ENCODE measurements around the gene PTAFR.
A peak's percentile ranks its signal among the peaks of the same experiment; 100 is the strongest.

The PTAFR gene, protein sequence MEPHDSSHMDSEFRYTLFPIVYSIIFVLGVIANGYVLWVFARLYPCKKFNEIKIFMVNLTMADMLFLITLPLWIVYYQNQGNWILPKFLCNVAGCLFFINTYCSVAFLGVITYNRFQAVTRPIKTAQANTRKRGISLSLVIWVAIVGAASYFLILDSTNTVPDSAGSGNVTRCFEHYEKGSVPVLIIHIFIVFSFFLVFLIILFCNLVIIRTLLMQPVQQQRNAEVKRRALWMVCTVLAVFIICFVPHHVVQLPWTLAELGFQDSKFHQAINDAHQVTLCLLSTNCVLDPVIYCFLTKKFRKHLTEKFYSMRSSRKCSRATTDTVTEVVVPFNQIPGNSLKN

GRCh38 chr1:28176492-28177470 lies at the start of gene PTAFR:
Gene PTAFR (minus strand): TSS chr1:28176690. CDS start chr1:28151021, 25,669 bp downstream.
- DNase-seq, result no peak

DNA sequence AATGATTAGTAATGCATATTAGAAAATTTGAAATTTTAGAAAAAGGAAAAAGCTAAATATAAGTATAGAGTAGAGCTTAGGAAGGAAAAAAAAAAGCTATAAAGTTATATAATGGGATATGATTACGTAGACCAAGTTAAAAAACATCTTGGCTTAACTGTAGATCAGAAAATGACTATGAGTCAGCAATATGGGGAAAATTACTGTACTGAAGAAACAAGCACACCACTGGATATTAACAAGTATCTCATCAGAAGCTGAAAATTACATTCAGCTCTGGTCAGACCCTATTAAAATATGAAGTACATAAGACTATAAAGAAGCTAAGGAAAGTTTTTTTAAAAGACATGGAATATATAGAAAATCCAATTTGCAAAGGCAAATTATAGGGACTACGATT lies 36.8 kb upstream of the PTAFR start:
- no peak for DNase-seq

DNA sequence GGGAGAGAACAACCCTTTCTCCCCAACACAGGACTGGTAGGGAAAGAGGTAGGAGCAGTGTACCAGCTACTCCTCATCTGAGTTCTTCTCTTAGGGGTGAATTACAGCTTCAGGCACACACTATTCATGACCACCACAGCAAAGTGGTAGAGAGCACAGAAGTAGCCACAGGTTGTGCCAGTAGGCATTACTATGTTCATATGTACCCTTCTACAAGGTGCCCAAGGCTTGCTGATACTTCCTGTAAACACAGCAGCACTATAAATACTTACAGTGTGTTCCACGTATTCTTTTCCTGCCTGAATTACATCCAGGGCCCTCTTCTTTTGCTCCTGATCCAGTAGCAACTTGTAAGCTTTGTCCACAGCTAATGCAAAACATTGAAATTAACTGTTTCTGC lies 33.2 kb upstream of the PTAFR start:
- no peak for DNase-seq

DNA sequence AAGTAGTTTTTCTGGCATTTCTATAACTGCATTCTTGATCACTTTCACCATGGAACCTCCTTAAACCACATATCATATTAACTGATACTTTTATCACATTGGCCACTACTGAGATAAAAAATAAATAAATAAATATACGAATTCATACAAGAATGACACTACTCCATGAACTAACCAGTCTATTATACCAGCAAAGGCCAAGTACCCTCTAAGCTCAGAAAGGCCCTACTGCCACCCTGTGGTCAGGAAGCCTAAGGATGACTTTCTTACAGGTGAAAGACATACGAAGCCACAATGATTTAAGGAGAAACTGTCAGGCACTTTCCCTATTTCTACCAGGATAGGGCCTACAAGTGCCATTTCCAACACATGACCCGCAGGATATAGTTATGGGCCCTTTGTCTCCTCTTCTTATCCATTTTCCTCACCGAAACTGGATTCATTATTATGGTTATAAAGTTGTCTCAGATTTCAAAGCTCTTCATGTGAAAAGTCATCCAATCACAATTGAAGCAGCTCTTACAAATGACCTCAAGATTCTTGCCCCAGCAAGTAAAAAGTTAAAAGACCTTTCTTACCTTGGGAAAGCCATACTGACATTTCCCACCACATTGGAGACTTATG lies 32.4 kb upstream of the PTAFR start:
- peak; percentile 46 for DNase-seq

DNA sequence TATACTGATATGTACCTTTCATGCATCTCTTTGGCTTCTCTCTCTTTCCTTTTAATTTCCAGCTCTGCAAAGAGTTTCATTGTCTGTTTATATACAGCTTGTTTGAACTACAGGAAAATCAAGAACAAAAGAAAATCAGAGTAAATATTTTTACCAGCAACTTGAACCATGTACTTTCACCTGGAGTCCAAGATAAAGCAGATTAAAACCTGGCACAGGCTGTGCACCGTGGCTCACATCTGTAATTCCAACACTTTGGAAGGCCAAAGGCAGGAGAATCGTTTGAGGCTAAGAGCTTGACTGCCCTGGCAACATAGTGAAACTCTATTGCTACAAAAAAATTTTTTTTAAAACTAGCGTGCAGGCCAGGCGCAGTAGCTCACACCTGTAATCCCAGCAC lies 28.8 kb upstream of the PTAFR start:
- no peak for DNase-seq

GRCh38 chr1:28200234-28200873 lies 23.9 kb upstream of the PTAFR start:
- DNase-seq, result no peak

- DNase-seq, result no peak
Observed at GRCh38 chr1:28199328-28200233, 23.1 kb upstream of the PTAFR start.

GRCh38 chr1:28197682-28198415 lies 21.4 kb upstream of the PTAFR start:
- DNase-seq, result no peak

DNA sequence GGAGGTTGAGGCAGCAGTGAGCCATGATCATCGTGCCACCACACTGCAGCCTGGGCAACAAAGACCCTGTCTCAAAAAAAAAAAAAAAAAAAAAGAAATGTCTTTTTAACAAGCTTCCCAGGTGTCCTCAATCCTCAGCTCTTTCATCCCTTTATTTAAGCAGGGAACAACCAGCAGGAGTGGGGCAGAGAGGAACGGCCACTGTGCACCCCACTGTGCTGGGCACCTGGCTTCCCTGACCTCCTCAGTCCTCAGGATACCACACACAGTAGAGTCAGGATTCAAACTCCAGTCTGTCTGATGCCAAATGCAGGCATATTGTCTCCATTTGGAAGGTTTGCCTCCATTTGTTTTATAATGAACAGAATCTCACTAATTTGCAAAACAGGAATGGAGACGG lies 19.8 kb upstream of the PTAFR start:
- DNase-seq, result no peak

- DNase-seq, result no peak
Observed at GRCh38 chr1:28195780-28196179, 19.3 kb upstream of the PTAFR start.

GRCh38 chr1:28194326-28195035 lies 18.0 kb upstream of the PTAFR start:
- no peak for DNase-seq

DNA sequence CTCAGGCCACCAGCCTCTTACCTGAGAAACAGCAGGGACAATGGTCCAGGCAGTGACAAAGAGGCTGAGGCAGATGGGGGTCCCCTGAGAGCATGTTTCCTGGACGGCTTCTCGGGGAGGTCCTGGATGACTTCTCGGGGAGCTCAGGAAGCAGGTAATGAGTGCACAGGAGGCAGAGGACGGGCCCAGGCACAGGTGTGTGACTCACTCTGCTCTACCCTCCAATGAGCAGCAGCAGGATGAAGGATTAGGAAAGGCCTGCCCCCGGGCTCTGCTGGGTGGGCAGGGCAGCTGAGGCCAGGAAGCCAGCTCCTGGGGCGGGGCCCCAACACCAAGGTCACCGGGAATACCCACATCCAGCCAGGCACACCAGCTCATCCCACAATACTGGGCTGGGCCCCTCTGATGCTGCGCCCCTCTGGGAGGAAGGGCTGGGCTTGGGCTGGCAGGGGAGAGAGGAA lies 17.2 kb upstream of the PTAFR start:
- DNase-seq, result no peak

GRCh38 chr1:28190996-28191645 lies 14.6 kb upstream of the PTAFR start:
- no peak for DNase-seq

GRCh38 chr1:28190337-28190979 lies 14.0 kb upstream of the PTAFR start:
- DNase-seq, result no peak

DNA sequence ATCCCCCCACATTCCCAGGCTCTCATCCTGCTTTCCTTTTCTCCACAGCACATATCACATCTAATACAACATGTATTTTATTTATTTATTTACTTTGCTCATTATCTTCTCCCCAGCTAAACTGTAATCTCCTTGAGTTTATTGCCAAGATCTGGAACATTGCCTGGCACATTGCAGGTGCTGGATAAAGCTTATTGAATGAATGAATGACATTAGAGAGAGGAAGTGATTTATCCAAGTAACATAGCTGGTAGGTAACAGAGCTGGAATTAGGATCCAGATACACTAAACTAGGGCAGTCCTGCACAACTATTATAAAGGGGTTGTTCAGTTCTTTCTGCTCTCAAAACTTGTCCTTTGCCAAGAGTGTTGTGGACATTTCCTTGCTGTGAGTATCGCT lies 8.6 kb upstream of the PTAFR start:
- DNase-seq, result no peak

DNA sequence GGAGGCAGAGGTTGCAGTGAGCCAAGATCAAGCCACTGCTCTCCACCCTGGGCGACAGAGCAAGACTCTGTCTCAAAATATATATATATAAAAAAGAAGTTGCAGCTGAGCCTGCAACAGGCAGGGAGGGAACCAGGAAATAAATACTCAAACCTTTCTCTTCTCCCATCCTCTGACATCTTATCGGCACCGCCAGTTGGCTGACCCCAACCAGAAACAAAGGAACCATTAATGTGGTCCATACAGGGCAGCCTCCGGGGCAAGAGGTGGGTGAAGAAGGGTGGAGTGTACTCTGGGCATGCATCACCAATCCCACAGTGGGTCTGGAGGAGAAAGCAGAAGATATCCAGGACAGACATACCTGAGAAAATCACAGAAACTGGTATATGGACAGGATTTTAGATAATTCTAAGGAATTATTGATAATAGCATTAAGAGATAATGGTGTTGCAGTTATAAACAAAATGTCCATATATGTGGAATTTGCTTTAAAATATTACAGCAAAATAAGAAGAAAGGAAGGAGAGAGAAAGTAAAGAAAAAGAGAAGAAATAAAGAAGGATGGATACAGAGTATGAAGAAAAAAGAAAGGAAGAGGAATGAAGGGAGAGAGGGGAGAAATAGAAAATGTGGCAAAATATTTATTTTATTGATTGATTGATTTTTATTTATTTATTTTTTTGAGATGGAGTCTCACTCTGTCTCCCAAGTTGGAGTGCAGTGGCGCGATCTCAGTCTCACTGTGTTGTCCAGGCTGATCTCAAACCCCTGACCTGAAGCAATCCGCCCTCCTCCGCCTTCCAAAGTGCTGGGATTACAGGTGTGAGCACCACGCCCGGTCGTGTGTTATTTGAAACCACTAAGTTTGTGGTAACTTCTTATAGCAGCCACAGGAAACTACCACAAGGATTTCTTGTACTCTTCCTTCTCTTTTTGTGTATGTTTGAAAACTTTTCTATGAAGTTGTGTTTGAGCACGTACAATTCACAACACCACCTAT lies 4.1 kb upstream of the PTAFR start:
- DNase-seq, result no peak

- no peak for DNase-seq
Observed at GRCh38 chr1:28178690-28179485, 2.4 kb upstream of the PTAFR start.

All from right hindlimb (tissue), 1 donor.